NB4 (cell line): Measurements from ENCODE around the gene SLC27A6.

ENCODE experiments used
- DNase-seq: peaks from one replicate; pipeline ENCODE4 v3.0.0; 2010; ENCODE audit warnings: low read depth
- H3K4me3 ChIP-seq: one replicate; pipeline ENCODE4 v1.5.1; 2011; ENCODE audit warnings: mild to moderate bottlenecking, low read depth, low read length, moderate library complexity
- CTCF ChIP-seq: IDR thresholded peaks from one replicate; pipeline ENCODE4 v1.5.1; 2012; ENCODE audit warnings: low read depth, low read length
- MAX ChIP-seq: IDR thresholded peaks from 2 replicates; pipeline ENCODE4 v1.6.1; 2011; ENCODE audit warnings: low read depth, low read length
- MYC ChIP-seq: IDR thresholded peaks from 2 replicates; pipeline ENCODE4 v1.6.1; 2011; ENCODE audit warnings: low read depth, low read length
- POLR2A ChIP-seq: IDR thresholded peaks from 2 replicates; pipeline ENCODE4 v1.6.1; 2011; ENCODE audit warnings: mild to moderate bottlenecking; ENCODE audit not compliant: insufficient read length; ENCODE audit errors: extremely low read depth

SLC27A6 gene

GRCh38 chr5:129049126-129049799 is 84.0 kb downstream of the SLC27A6 start:
- TF ChIP-seq MYC = no peak
- TF ChIP-seq CTCF = no peak
- TF ChIP-seq MAX = no peak
- TF ChIP-seq POLR2A = no peak
- H3K4me3 ChIP-seq = no peak overlapping the region
- no peak for DNase-seq

GRCh38 chr5:129051283-129051682 is 86.0 kb downstream of the SLC27A6 start:
- no peak for DNase-seq
- no peak overlapping the region for H3K4me3 ChIP-seq
- no peak for TF ChIP-seq CTCF
- no peak for TF ChIP-seq POLR2A
- TF ChIP-seq MYC = no peak
- no peak for TF ChIP-seq MAX

GRCh38 chr5:129053438-129053837 is 88.2 kb downstream of the SLC27A6 start:
- no peak for DNase-seq
- no peak overlapping the region for H3K4me3 ChIP-seq
- TF ChIP-seq MAX (no peak), MYC (no peak), POLR2A (no peak), CTCF (no peak)

GRCh38 chr5:129057329-129057728 is 92.0 kb downstream of the SLC27A6 start:
- no peak for DNase-seq
- H3K4me3 ChIP-seq = no peak overlapping the region
- TF ChIP-seq MYC = no peak
- no peak for TF ChIP-seq MAX
- TF ChIP-seq CTCF = no peak

GRCh38 chr5:129061849-129062248 is 96.6 kb downstream of the SLC27A6 start:
- TF ChIP-seq MAX (no peak), CTCF (no peak), POLR2A (no peak), MYC (no peak)
- DNase-seq = no peak
- H3K4me3 ChIP-seq = no peak overlapping the region
